ENCODE measurements around the gene CADM2. TPM values are rescaled to one million over a fixed set of nuclear protein-coding genes. Genes with fewer than 3 reads are reported as not detected.

Gene CADM2
- total RNA-seq, 1 experiment from 2014 or later: 10.9 TPM

DNA sequence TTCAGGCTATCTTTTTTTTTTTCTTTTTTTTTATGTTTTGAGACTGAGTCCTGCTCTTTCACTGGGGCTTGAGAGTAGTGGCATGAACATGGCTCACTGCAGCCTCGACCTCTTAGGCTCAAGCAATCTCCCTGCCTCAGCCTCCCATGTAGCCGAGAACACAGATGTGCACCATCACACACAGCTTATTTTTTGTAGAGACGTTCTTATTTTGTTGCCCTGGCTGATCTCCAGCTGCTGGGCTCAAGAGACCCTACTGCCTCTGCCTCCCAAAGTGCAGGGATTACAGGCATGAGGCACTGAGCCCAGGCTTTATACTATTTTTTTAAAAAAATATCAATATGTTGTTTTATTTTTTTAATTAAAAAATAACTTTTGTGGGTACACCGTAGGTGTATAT, 467.3 kb downstream of the CADM2 start:
- Histone ChIP-seq H4K8ac (replicated peaks; ENCODE audit: insufficient read length, low read depth, low read length) (no peak overlapping the region), H2AK5ac (ENCODE audit: insufficient read length, low read length) (no peak overlapping the region), H2BK15ac (ENCODE audit: low read depth, low read length) (no peak overlapping the region), H3K27ac (ENCODE audit: insufficient read length, low read depth, low read length) (no peak overlapping the region), H3K79me1 (ENCODE audit: insufficient read depth, low read depth, low read length, poor library complexity, severe bottlenecking) (no peaks in the 10 kb centered on the region), H3K4me1 (ENCODE audit: insufficient read depth, low read length) (no peaks in the 10 kb centered on the region), H3K56ac (ENCODE audit: insufficient read length, low read depth, low read length) (no peak overlapping the region), H2BK12ac (ENCODE audit: insufficient read length, low read depth, low read length) (no peak overlapping the region), H2BK5ac (ENCODE audit: insufficient read length, low read length) (no peak overlapping the region), H3K9ac (ENCODE audit: extremely low read depth, insufficient read length, low read length) (no peak overlapping the region), H3K27me3 (ENCODE audit: insufficient read depth, low read length) (no peaks in the 10 kb centered on the region), H4K5ac (ENCODE audit: insufficient read length, low read depth, low read length) (no peak overlapping the region), H3K23ac (ENCODE audit: insufficient read length, low read depth, low read length) (no peak overlapping the region), H3K18ac (ENCODE audit: insufficient read length, low read depth, low read length) (no peak overlapping the region), H3T11ph (ENCODE audit: low read length) (no peak overlapping the region), H2BK20ac (ENCODE audit: low read depth, low read length, poor library complexity, severe bottlenecking) (no peak overlapping the region), H3K14ac (ENCODE audit: insufficient read depth, low read length) (no peak overlapping the region; the same call in 1 of the 2 replicates), H4K20me1 (ENCODE audit: control insufficient read depth, insufficient read depth, insufficient read length) (no peaks in the 10 kb centered on the region), H3K9me3 (ENCODE audit: control insufficient read depth, low read depth, low read length) (peaks cover 7% of the 10 kb centered on the region), H2BK120ac (ENCODE audit: low read depth, low read length, poor library complexity, severe bottlenecking) (no peak overlapping the region), H3K4ac (ENCODE audit: low read depth, low read length) (no peak overlapping the region), H3K4me2 (ENCODE audit: insufficient read depth, insufficient read length, low read length) (no peak overlapping the region), H3K23me2 (ENCODE audit: insufficient read length, low read depth, low read length, poor library complexity, severe bottlenecking) (no peaks in the 10 kb centered on the region), H4K91ac (ENCODE audit: insufficient read length, low read depth, low read length) (no peak overlapping the region), H3K79me2 (ENCODE audit: insufficient read depth, low read length) (no peaks in the 10 kb centered on the region), H2AFZ (ENCODE audit: low read length) (no peak overlapping the region)
- H3K36me3 Mint-ChIP-seq (ENCODE audit: insufficient read depth in 1 of 3, low read depth in 3 of 3): peaks cover 0 to 7% (median 6%) of the 10 kb centered on the region in 3 experiments; a peak in 4 of 7 replicates
- TF ChIP-seq, protein P1, sequence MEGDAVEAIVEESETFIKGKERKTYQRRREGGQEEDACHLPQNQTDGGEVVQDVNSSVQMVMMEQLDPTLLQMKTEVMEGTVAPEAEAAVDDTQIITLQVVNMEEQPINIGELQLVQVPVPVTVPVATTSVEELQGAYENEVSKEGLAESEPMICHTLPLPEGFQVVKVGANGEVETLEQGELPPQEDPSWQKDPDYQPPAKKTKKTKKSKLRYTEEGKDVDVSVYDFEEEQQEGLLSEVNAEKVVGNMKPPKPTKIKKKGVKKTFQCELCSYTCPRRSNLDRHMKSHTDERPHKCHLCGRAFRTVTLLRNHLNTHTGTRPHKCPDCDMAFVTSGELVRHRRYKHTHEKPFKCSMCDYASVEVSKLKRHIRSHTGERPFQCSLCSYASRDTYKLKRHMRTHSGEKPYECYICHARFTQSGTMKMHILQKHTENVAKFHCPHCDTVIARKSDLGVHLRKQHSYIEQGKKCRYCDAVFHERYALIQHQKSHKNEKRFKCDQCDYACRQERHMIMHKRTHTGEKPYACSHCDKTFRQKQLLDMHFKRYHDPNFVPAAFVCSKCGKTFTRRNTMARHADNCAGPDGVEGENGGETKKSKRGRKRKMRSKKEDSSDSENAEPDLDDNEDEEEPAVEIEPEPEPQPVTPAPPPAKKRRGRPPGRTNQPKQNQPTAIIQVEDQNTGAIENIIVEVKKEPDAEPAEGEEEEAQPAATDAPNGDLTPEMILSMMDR (conservative IDR thresholded peaks at IDR 0.05): no peak
- no peak for DNase-seq
- H3K4me3 Mint-ChIP-seq: no peak overlapping the region
- 0 out of 7 replicates have a peak overlapping the region, but pooled peaks of 2 of the 3 experiments have one; percentile 48 to 55 for H3K27ac Mint-ChIP-seq
- no peaks in the 10 kb centered on the region for H3K4me1 Mint-ChIP-seq
- no peaks in the 10 kb centered on the region for H3K27me3 Mint-ChIP-seq (ENCODE audit: low read depth)
- no CpG with 5 or more reads among the region's 4 CpGs for WGBS (ENCODE audit: extremely low coverage, insufficient read length, low lambda C conversion rate)
- peaks cover 0 to 4% of the 10 kb centered on the region in 2 experiments; a peak in 1 of 5 replicates for H3K9me3 Mint-ChIP-seq

Measured in H9 (cell line).